ENCODE results near the gene ZNF407.

The ZNF407 gene

DNA sequence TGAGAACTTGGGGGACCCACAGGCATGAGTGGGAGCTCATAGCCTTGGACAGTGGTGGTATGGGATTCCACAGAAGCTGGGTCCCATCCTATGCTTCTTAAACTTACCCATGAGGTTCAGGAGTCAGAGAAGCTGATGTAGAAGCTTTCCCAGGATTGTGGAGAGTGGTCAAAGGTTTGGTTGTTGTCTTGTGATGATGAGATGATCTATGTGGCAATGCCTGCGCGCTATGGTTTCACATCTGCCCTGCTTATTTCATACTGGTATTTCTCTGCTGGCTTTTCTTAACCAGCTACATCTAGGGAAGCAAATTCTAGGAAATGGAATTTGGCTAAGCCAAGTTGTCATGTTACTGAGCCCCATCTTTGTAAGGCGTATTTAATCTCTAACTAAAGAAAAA, 168.6 kb downstream of the ZNF407 start:
- Histone ChIP-seq H3K9ac (ENCODE audit: low read depth, low read length) (no peak overlapping the region), H3K4me1 (ENCODE audit: insufficient read depth, low read length) (no peaks in the 10 kb centered on the region), H3K36me3 (ENCODE audit: insufficient read depth, low read length) (no peaks in the 10 kb centered on the region), H3K9me3 (ENCODE audit: control insufficient read depth, insufficient read depth, low read length) (no peaks in the 10 kb centered on the region)

DNA sequence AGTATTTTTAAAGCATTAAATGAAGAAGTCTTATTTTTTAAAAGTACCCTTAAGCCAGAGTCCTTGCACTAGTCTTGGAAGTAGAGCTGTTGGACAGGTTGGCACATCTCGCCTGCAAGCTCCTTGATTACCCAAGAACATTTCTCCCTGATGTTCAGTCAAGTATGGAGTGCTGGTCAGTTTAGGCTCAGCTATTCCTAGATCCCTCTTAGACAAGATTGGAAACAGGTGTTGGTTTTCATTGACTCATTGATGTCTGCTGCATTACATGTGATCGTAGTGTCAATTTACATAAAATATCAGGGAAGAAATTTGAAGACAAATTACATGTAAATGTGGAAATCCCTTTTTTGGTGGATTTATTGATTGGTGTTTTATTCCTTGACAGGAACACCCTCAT, 170.4 kb downstream of the ZNF407 start:
- Histone ChIP-seq H3K9me3 (ENCODE audit: control insufficient read depth, insufficient read depth, low read length) (no peaks in the 10 kb centered on the region), H3K4me1 (ENCODE audit: insufficient read depth, low read length) (no peaks in the 10 kb centered on the region), H3K36me3 (ENCODE audit: insufficient read depth, low read length) (no peaks in the 10 kb centered on the region), H3K9ac (ENCODE audit: low read depth, low read length) (no peak overlapping the region)

GRCh38 chr18:74773171-74773624, 175.5 kb downstream of the ZNF407 start:
- Histone ChIP-seq H3K9me3 (ENCODE audit: control insufficient read depth, insufficient read depth, low read length) (no peaks in the 10 kb centered on the region), H3K36me3 (ENCODE audit: insufficient read depth, low read length) (no peaks in the 10 kb centered on the region), H3K4me1 (ENCODE audit: insufficient read depth, low read length) (no peaks in the 10 kb centered on the region), H3K9ac (ENCODE audit: low read depth, low read length) (no peak overlapping the region)

DNA sequence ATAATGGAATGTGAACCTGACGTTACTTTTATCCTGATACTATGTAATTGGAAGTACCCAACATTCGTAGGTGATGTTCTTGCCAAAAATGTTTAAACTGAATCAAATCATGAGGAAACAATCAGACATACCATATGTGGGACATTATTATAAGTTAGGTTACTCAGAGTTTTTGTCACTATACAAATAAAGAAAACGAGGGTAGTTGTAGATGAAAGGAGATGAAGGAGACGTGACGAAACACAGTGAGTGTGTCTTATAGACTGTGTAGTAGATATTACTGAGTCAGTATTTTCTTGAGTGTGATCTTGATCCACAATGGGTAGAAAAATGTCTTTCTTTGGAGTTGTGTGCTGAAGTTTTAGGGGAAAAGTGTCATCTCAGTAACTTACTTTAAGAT, 176.8 kb downstream of the ZNF407 start:
- Histone ChIP-seq H3K4me1 (ENCODE audit: insufficient read depth, low read length) (no peaks in the 10 kb centered on the region), H3K9ac (ENCODE audit: low read depth, low read length) (no peak overlapping the region), H3K36me3 (ENCODE audit: insufficient read depth, low read length) (no peaks in the 10 kb centered on the region), H3K9me3 (ENCODE audit: control insufficient read depth, insufficient read depth, low read length) (no peaks in the 10 kb centered on the region)

DNA sequence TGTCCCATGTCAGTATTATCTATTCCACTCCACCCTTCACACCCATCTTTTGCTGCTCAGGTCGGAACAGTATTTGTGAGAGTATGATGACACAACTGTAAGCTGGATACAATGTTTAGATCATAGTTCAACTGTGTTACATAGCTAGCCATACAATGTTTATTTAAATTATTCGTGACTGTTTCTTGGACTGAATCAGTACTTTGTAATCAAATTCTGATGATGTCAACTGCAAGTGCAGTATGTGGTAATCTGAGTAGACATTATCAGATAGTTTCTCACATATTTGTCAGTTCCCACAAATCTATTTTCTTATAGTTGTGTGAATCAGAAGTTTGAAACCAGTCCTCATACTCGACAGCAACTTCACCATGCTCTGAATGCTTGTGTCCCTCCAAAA, 177.6 kb downstream of the ZNF407 start:
- H3K4me1 ChIP-seq (ENCODE audit: insufficient read depth, low read length): no peaks in the 10 kb centered on the region
- no peaks in the 10 kb centered on the region for H3K9me3 ChIP-seq (ENCODE audit: control insufficient read depth, insufficient read depth, low read length)
- H3K36me3 ChIP-seq (ENCODE audit: insufficient read depth, low read length): no peaks in the 10 kb centered on the region
- no peak overlapping the region for H3K9ac ChIP-seq (ENCODE audit: low read depth, low read length)

DNA sequence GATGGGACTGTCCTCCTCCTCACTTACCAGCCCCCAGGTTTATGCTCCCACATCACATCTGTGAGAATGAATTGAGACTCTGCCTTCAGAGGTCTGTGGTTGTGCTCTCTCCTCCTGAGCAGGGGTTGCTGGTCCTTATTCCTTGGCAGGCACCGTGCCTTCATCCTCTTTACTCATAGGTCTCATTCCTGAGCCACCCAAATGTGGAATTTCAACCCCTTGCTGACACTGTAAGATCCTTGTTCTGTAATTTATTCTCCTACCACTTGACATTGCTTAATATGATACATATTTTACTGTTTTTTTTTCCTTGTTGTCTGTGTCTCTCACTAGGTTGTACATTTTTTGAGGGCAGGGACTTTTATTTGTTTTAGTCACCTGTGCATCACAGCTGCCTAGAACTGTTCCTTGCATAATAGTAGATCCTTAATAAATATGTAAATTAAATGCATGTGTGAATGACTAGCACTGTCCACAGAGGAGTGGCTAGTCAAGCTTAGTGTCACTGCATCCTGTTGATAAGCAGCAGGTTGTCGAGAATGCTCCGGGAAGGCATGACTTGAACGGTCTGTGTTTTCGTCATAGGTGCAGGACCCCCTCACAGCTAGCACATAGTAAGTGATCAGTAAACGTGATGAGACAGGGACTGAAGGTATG, 180.6 kb downstream of the ZNF407 start:
- no peak overlapping the region for H3K9ac ChIP-seq (ENCODE audit: low read depth, low read length)
- H3K36me3 ChIP-seq (ENCODE audit: insufficient read depth, low read length): no peaks in the 10 kb centered on the region
- H3K4me1 ChIP-seq (ENCODE audit: insufficient read depth, low read length): no peaks in the 10 kb centered on the region
- no peaks in the 10 kb centered on the region for H3K9me3 ChIP-seq (ENCODE audit: control insufficient read depth, insufficient read depth, low read length)

GRCh38 chr18:74784752-74785151, 187.1 kb downstream of the ZNF407 start:
- no peak overlapping the region for H3K9ac ChIP-seq (ENCODE audit: low read depth, low read length)
- H3K36me3 ChIP-seq (ENCODE audit: insufficient read depth, low read length): no peaks in the 10 kb centered on the region
- 0 out of 2 replicates have a peak, but pooled peaks cover 4% of the 10 kb centered on the region for H3K4me1 ChIP-seq (ENCODE audit: insufficient read depth, low read length)
- no peaks in the 10 kb centered on the region for H3K9me3 ChIP-seq (ENCODE audit: control insufficient read depth, insufficient read depth, low read length)

GRCh38 chr18:74785632-74786031, 188.0 kb downstream of the ZNF407 start:
- no peaks in the 10 kb centered on the region for H3K9me3 ChIP-seq (ENCODE audit: control insufficient read depth, insufficient read depth, low read length)
- H3K36me3 ChIP-seq (ENCODE audit: insufficient read depth, low read length): no peaks in the 10 kb centered on the region
- H3K4me1 ChIP-seq (ENCODE audit: insufficient read depth, low read length): 0 out of 2 replicates have a peak, but pooled peaks cover 4% of the 10 kb centered on the region
- no peak overlapping the region for H3K9ac ChIP-seq (ENCODE audit: low read depth, low read length)

GRCh38 chr18:74788657-74789056, 191.0 kb downstream of the ZNF407 start:
- Histone ChIP-seq H3K9me3 (ENCODE audit: control insufficient read depth, insufficient read depth, low read length) (no peaks in the 10 kb centered on the region), H3K36me3 (ENCODE audit: insufficient read depth, low read length) (no peaks in the 10 kb centered on the region), H3K4me1 (ENCODE audit: insufficient read depth, low read length) (0 out of 2 replicates have a peak, but pooled peaks cover 6% of the 10 kb centered on the region), H3K9ac (ENCODE audit: low read depth, low read length) (no peak overlapping the region)

GRCh38 chr18:74789078-74789477, 191.4 kb downstream of the ZNF407 start:
- H3K36me3 ChIP-seq (ENCODE audit: insufficient read depth, low read length): no peaks in the 10 kb centered on the region

DNA sequence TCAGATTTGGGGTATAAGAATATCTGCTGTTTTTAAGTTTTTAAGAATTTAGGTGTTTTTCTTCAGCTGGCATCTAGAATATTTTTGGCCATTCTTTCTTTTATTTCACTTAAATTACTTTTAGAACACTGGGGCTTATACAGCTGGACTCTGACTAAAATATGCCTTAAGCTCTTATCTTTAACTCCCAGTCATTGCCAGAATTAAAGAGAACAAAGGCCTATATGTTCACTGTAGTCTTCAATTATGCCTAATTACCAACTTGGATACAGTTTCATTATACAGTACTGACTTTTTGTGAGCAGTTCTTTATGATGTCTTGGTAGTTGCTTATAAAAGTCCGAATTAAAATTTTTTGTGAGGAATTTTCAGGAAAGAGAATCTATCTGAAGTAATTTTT, 192.8 kb downstream of the ZNF407 start:
- H3K36me3 ChIP-seq (ENCODE audit: insufficient read depth, low read length): no peaks in the 10 kb centered on the region
- 0 out of 2 replicates have a peak, but pooled peaks cover 8% of the 10 kb centered on the region for H3K4me1 ChIP-seq (ENCODE audit: insufficient read depth, low read length)
- no peak overlapping the region for H3K9ac ChIP-seq (ENCODE audit: low read depth, low read length)
- H3K9me3 ChIP-seq (ENCODE audit: control insufficient read depth, insufficient read depth, low read length): no peaks in the 10 kb centered on the region

More at GRCh38 chr18:74789078-74789477, 191.4 kb downstream of the ZNF407 start:
- Histone ChIP-seq H3K9me3 (ENCODE audit: control insufficient read depth, insufficient read depth, low read length) (no peaks in the 10 kb centered on the region), H3K4me1 (ENCODE audit: insufficient read depth, low read length) (0 out of 2 replicates have a peak, but pooled peaks cover 8% of the 10 kb centered on the region), H3K9ac (ENCODE audit: low read depth, low read length) (no peak overlapping the region)

GRCh38 chr18:74791501-74792194, 194.0 kb downstream of the ZNF407 start:
- Histone ChIP-seq H3K9ac (ENCODE audit: low read depth, low read length) (no peak overlapping the region), H3K4me1 (ENCODE audit: insufficient read depth, low read length) (0 out of 2 replicates have a peak, but pooled peaks cover 10% of the 10 kb centered on the region), H3K9me3 (ENCODE audit: control insufficient read depth, insufficient read depth, low read length) (no peaks in the 10 kb centered on the region), H3K36me3 (ENCODE audit: insufficient read depth, low read length) (no peaks in the 10 kb centered on the region)

- Histone ChIP-seq H3K4me1 (ENCODE audit: insufficient read depth, low read length) (peaks cover 22% of the 10 kb centered on the region; the same call in 1 of the 2 replicates), H3K9ac (ENCODE audit: low read depth, low read length) (no peak overlapping the region), H3K36me3 (ENCODE audit: insufficient read depth, low read length) (no peaks in the 10 kb centered on the region), H3K9me3 (ENCODE audit: control insufficient read depth, insufficient read depth, low read length) (no peaks in the 10 kb centered on the region)
Observed at GRCh38 chr18:74793746-74794145, 196.1 kb downstream of the ZNF407 start.

GRCh38 chr18:74795751-74796150, 198.1 kb downstream of the ZNF407 start:
- no peaks in the 10 kb centered on the region for H3K9me3 ChIP-seq (ENCODE audit: control insufficient read depth, insufficient read depth, low read length)
- H3K36me3 ChIP-seq (ENCODE audit: insufficient read depth, low read length): no peaks in the 10 kb centered on the region
- no peak overlapping the region for H3K9ac ChIP-seq (ENCODE audit: low read depth, low read length)
- peaks cover 24% of the 10 kb centered on the region; the same call in 1 of the 2 replicates for H3K4me1 ChIP-seq (ENCODE audit: insufficient read depth, low read length)

DNA sequence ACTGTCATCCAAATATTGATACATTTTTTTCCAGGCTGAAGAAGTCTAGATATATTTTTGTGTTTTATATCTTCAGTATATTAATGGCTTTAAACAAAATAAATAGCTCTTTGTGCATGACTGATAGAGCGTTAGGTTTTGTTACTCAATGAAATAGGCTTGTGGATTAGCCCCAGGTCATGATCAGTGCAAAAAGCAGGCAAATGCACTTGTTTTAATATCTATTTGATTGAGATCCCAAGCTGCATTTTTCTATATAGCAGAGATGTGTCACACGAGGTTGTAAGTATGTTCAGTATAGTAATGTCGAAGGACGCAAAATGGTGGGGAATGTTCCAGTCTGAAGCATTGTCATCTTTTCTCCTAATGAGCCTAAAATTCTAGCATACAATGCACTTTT, 198.5 kb downstream of the ZNF407 start:
- Histone ChIP-seq H3K4me1 (ENCODE audit: insufficient read depth, low read length) (peaks cover 24% of the 10 kb centered on the region; the same call in 1 of the 2 replicates), H3K9me3 (ENCODE audit: control insufficient read depth, insufficient read depth, low read length) (no peaks in the 10 kb centered on the region), H3K9ac (ENCODE audit: low read depth, low read length) (no peak overlapping the region), H3K36me3 (ENCODE audit: insufficient read depth, low read length) (no peaks in the 10 kb centered on the region)
